CD14-positive monocyte (primary cell): ENCODE data around the gene PTTG2. TPM values are rescaled to one million over a fixed set of nuclear protein-coding genes. Genes with fewer than 3 reads are reported as not detected.

ENCODE experiments used
- DNase-seq, 3 donors: peaks; one replicate each; pipeline ENCODE4 v3.0.0-alpha.2; 2011 to 2022
- H2AFZ ChIP-seq: 2 replicates; pipeline ENCODE4 v1.6.0; 2012; ENCODE audit warnings: mild to moderate bottlenecking, low read depth, low read length, inconsistent platforms; ENCODE audit not compliant: insufficient read depth, poor library complexity, severe bottlenecking
- H3K27ac ChIP-seq, 2 donors: 1 replicate in 1 of 2; 2 replicates in 1 of 2; pipeline ENCODE4 v1.5.1; 2012 to 2013; ENCODE audit warnings: low read length in 2 of 2, control low read depth in 1 of 2, inconsistent platforms in 1 of 2, low read depth in 1 of 2, mild to moderate bottlenecking in 1 of 2
- H3K27me3 ChIP-seq, 2 donors: one replicate each; pipeline versions ENCODE4 v1.6.0 to v1.6.1; 2011 to 2013; ENCODE audit warnings: low read length in 2 of 2; ENCODE audit not compliant: control insufficient read depth in 2 of 2, insufficient read depth in 2 of 2
- H3K36me3 ChIP-seq, 2 donors: replicated peaks in 1 of 2; 1 replicate in 1 of 2; 2 replicates in 1 of 2; pipeline versions ENCODE4 v1.5.1 to v1.6.1; 2012 to 2013; ENCODE audit warnings: low read length in 2 of 2, control low read depth in 1 of 2, inconsistent platforms in 1 of 2, mild to moderate bottlenecking in 1 of 2; ENCODE audit not compliant: insufficient read depth in 2 of 2, control insufficient read depth in 1 of 2
- H3K4me1 ChIP-seq, 2 donors: 1 replicate in 1 of 2; 2 replicates in 1 of 2; pipeline versions ENCODE4 v1.5.1 to v1.6.1; 2012 to 2013; ENCODE audit warnings: low read length in 2 of 2, control low read depth in 1 of 2, inconsistent platforms in 1 of 2, mild to moderate bottlenecking in 1 of 2, moderate library complexity in 1 of 2; ENCODE audit not compliant: insufficient read depth in 2 of 2, control insufficient read depth in 1 of 2
- H3K4me2 ChIP-seq: replicated peaks from 2 replicates; pipeline ENCODE3; 2012; ENCODE audit warnings: low read length, moderate library complexity, mild to moderate bottlenecking; ENCODE audit not compliant: poor library complexity, severe bottlenecking; ENCODE audit errors: extremely low read depth
- H3K4me3 ChIP-seq, 3 experiments: fragments of 200-600 bp in 1 of 3; sonication (generic) in 1 of 3; replicated peaks in 1 of 3; 1 replicate in 2 of 3; 2 replicates in 1 of 3; pipeline ENCODE4 v1.5.1; 2011 to 2013; ENCODE audit warnings: low read length in 3 of 3, mild to moderate bottlenecking in 3 of 3, control low read depth in 2 of 3, low read depth in 2 of 3, inconsistent platforms in 1 of 3, moderate library complexity in 1 of 3
- H3K79me2 ChIP-seq: 2 replicates; pipeline ENCODE4 v1.6.0; 2012; ENCODE audit warnings: mild to moderate bottlenecking, control low read depth, inconsistent platforms, low read length, moderate library complexity; ENCODE audit not compliant: insufficient read depth
- H3K9ac ChIP-seq: 2 replicates; pipeline ENCODE4 v1.6.0; 2017; ENCODE audit warnings: low read length, mild to moderate bottlenecking; ENCODE audit not compliant: insufficient read depth, poor library complexity, severe bottlenecking
- H3K9me3 ChIP-seq, 2 donors: replicated peaks in 1 of 2; 1 replicate in 1 of 2; 2 replicates in 1 of 2; pipeline versions ENCODE4 v1.5.1 to v1.6.1; 2012 to 2013; ENCODE audit warnings: low read length in 2 of 2, control low read depth in 1 of 2; ENCODE audit not compliant: control insufficient read depth in 1 of 2, insufficient read depth in 1 of 2
- H4K20me1 ChIP-seq: 2 replicates; pipeline ENCODE4 v1.6.0; 2012; ENCODE audit warnings: mild to moderate bottlenecking, low read length, control low read depth, moderate library complexity; ENCODE audit not compliant: insufficient read depth
- H3K27ac Mint-ChIP-seq, 7 donors: one replicate each; pipeline ENCODE4 v1.8.0; 2020; ENCODE audit warnings: mild to moderate bottlenecking in 7 of 7, mixed read lengths in 7 of 7, moderate library complexity in 6 of 7, inconsistent platforms in 2 of 7
- H3K27me3 Mint-ChIP-seq, 3 donors: one replicate each; pipeline ENCODE4 v1.8.0; 2021 to 2022; ENCODE audit warnings: low read depth in 3 of 3, mild to moderate bottlenecking in 3 of 3, mixed read lengths in 3 of 3, moderate library complexity in 3 of 3, inconsistent platforms in 1 of 3
- H3K36me3 Mint-ChIP-seq, 2 donors: one replicate each; pipeline ENCODE4 v1.8.0; 2020; ENCODE audit warnings: mixed read lengths in 2 of 2, inconsistent platforms in 1 of 2, mild to moderate bottlenecking in 1 of 2
- H3K4me1 Mint-ChIP-seq: one replicate; pipeline ENCODE4 v1.8.0; 2020; ENCODE audit warnings: mild to moderate bottlenecking, mixed read lengths
- H3K4me3 Mint-ChIP-seq, 2 donors: one replicate each; pipeline ENCODE4 v1.8.0; 2020; ENCODE audit warnings: mild to moderate bottlenecking in 2 of 2, mixed read lengths in 2 of 2, moderate library complexity in 1 of 2
- H3K9me3 Mint-ChIP-seq, 7 donors: one replicate each; pipeline ENCODE4 v1.8.0; 2020 to 2022; ENCODE audit warnings: mixed read lengths in 7 of 7, mild to moderate bottlenecking in 6 of 7, moderate library complexity in 6 of 7, inconsistent platforms in 2 of 7
- CTCF ChIP-seq: fragments of 200-600 bp; IDR thresholded peaks from one replicate; pipeline ENCODE4 v1.8.0; 2022; ENCODE audit warnings: antibody characterized with exemption, mild to moderate bottlenecking
- WGBS: methylation state at CpG from one replicate; pipeline ENCODE4 v1.1.5; 2013; ENCODE audit warnings: missing lambda C conversion rate; ENCODE audit not compliant: insufficient coverage; 5-methylcytosine and 5-hydroxymethylcytosine counted together
- intact Hi-C, 2 donors: fragments of 100-400 bp; cut with micrococcal nuclease; formaldehyde crosslinking; loops; one replicate each; pipeline versions ENCODE4 v1.15.0 to v1.15.1; 2023
- polyA plus RNA-seq, 3 donors: library from polyadenylated mRNA; depleted of rRNA in 1 of 3; unstranded in 2 of 3; stranded (reverse) in 1 of 3; fragments of 300-500 nt in 2 of 3; fragments of >200 nt in 1 of 3; fragmentation: Illumina TruSeq in 2 of 3; gene quantifications; 1 replicate in 2 of 3; 2 replicates in 1 of 3; pipeline ENCODE4 v1.2.3, GENCODE V29; 2012 to 2021

Gene PTTG2
- polyA plus RNA-seq, 3 donors, result 2.0 TPM; not detected in 2

- H3K4me3 Mint-ChIP-seq, result no peak overlapping the region
- DNase-seq, result no peak
- no peak for TF ChIP-seq CTCF
- Histone ChIP-seq H3K9ac (no peak overlapping the region), H4K20me1 (peaks cover 37% of the 10 kb centered on the region), H3K27ac (peak overlapping the region in 1 of 2 donors; percentile 89), H3K36me3 (peaks cover 0 to 4% of the 10 kb centered on the region in 2 donors), H2AFZ (no peak overlapping the region), H3K4me2 (no peak overlapping the region), H3K27me3 (no peaks in the 10 kb centered on the region), H3K79me2 (peaks cover 97% of the 10 kb centered on the region), H3K4me3 (no peak overlapping the region), H3K9me3 (no peaks in the 10 kb centered on the region), H3K4me1 (peaks cover 38 to 59% of the 10 kb centered on the region in 2 donors)
- H3K4me1 Mint-ChIP-seq, result peaks cover 71% of the 10 kb centered on the region
- H3K9me3 Mint-ChIP-seq, result peaks cover 0 to 2% (median 0%) of the 10 kb centered on the region in 7 donors
- peak overlapping the region; percentile 59 to 95 (median 91) for H3K27ac Mint-ChIP-seq
- intact Hi-C loops, result no loop called here
- H3K27me3 Mint-ChIP-seq, result no peaks in the 10 kb centered on the region
- WGBS, result 87% methylated on average over 4 of the region's 5 CpGs
- H3K36me3 Mint-ChIP-seq, result peaks cover 10 to 27% of the 10 kb centered on the region in 2 donors
Measured at GRCh38 chr4:37988670-37989069, 28.5 kb downstream of the PTTG2 start.

- no peak for TF ChIP-seq CTCF
- peak; percentile 55 to 78 (median 62) for DNase-seq
- peaks cover 47 to 67% of the 10 kb centered on the region in 2 donors for H3K4me1 ChIP-seq
- Mint-ChIP-seq H3K4me3 (peak overlapping the region; percentile 24 to 31), H3K27ac (peak overlapping the region; percentile 89 to 95 (median 92)), H3K9me3 (peaks cover 0 to 2% (median 0%) of the 10 kb centered on the region in 7 donors), H3K27me3 (no peaks in the 10 kb centered on the region), H3K36me3 (peaks cover 12 to 30% of the 10 kb centered on the region in 2 donors), H3K4me1 (peaks cover 73% of the 10 kb centered on the region)
- H2AFZ ChIP-seq, result peak overlapping the region; percentile 12
- H3K27me3 ChIP-seq, result no peaks in the 10 kb centered on the region
- peaks cover 35% of the 10 kb centered on the region for H4K20me1 ChIP-seq
- peak overlapping the region; percentile 40 for H3K4me2 ChIP-seq
- H3K4me3 ChIP-seq, result peak overlapping the region in 1 of 3 experiments; percentile 29
- H3K79me2 ChIP-seq, result peaks cover 97% of the 10 kb centered on the region
- peaks cover 0 to 4% of the 10 kb centered on the region in 2 donors for H3K36me3 ChIP-seq
- peak overlapping the region; percentile 65 to 89 for H3K27ac ChIP-seq
- 40% methylated on average over 4 of the region's 8 CpGs for WGBS
- H3K9me3 ChIP-seq, result no peaks in the 10 kb centered on the region
- intact Hi-C loops, result no loop called here
- peak overlapping the region; percentile 38 for H3K9ac ChIP-seq
Measured at GRCh38 chr4:37989398-37990260, 29.4 kb downstream of the PTTG2 start.
